ENCODE results near the gene FAM210B. TPM values are rescaled to one million over a fixed set of nuclear protein-coding genes. Genes with fewer than 3 reads are reported as not detected.

The FAM210B gene
- total and polyA plus RNA-seq, 9 of the 15 experiments (the other 6 are each of a cell fraction or from before 2014, with no cell fraction given), result 12.1 to 87.3 (median 47.6) TPM

- TF ChIP-seq PURB (CRISPR knock-in tag; IDR thresholded peaks at IDR 0.05; ENCODE audit: low read depth) (no peak), ESRRA (IDR thresholded peaks at IDR 0.05; ENCODE audit: borderline replicate concordance, low read depth) (peak; percentile 56; the same call in 1 of the 2 replicates), TEAD4 (IDR thresholded peaks at IDR 0.05; ENCODE audit: low read length) (peak; percentile 98), TEAD4 (CRISPR knock-in tag; IDR thresholded peaks at IDR 0.05; ENCODE audit: borderline replicate concordance) (no peak), MCM7 (IDR thresholded peaks at IDR 0.05) (no peak), XRCC4 (IDR thresholded peaks at IDR 0.05; ENCODE audit: extremely low read depth, insufficient read depth, insufficient read length) (no peak), ZNF174 (CRISPR knock-in tag; IDR thresholded peaks at IDR 0.05) (no peak), THAP7 (CRISPR knock-in tag; IDR thresholded peaks at IDR 0.05) (no peak), USF2 (CRISPR knock-in tag; IDR thresholded peaks at IDR 0.05) (peak; percentile 85), IRF2 (CRISPR knock-in tag; IDR thresholded peaks at IDR 0.05) (no peak), MBD2 (IDR thresholded peaks at IDR 0.05; ENCODE audit: borderline replicate concordance, low read depth) (peak; percentile 79; the same call in 1 of the 2 replicates), CHD1 (IDR thresholded peaks at IDR 0.05; ENCODE audit: low read length) (no peak), ZNF77 (CRISPR knock-in tag; IDR thresholded peaks at IDR 0.05) (no peak), ZFP1 (CRISPR knock-in tag; IDR thresholded peaks at IDR 0.05) (no peak), TCF7 (IDR thresholded peaks at IDR 0.05; ENCODE audit: borderline replicate concordance) (peak; percentile 72; the same call in 1 of the 2 replicates)
- TF ChIP-seq, protein P1, sequence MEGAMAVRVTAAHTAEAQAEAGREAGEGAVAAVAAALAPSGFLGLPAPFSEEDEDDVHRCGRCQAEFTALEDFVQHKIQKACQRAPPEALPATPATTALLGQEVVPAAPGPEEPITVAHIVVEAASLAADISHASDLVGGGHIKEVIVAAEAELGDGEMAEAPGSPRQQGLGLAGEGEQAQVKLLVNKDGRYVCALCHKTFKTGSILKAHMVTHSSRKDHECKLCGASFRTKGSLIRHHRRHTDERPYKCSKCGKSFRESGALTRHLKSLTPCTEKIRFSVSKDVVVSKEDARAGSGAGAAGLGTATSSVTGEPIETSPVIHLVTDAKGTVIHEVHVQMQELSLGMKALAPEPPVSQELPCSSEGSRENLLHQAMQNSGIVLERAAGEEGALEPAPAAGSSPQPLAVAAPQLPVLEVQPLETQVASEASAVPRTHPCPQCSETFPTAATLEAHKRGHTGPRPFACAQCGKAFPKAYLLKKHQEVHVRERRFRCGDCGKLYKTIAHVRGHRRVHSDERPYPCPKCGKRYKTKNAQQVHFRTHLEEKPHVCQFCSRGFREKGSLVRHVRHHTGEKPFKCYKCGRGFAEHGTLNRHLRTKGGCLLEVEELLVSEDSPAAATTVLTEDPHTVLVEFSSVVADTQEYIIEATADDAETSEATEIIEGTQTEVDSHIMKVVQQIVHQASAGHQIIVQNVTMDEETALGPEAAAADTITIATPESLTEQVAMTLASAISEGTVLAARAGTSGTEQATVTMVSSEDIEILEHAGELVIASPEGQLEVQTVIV (CRISPR knock-in tag; IDR thresholded peaks at IDR 0.05; ENCODE audit: borderline replicate concordance), result no peak
- TF ChIP-seq, protein P2, sequence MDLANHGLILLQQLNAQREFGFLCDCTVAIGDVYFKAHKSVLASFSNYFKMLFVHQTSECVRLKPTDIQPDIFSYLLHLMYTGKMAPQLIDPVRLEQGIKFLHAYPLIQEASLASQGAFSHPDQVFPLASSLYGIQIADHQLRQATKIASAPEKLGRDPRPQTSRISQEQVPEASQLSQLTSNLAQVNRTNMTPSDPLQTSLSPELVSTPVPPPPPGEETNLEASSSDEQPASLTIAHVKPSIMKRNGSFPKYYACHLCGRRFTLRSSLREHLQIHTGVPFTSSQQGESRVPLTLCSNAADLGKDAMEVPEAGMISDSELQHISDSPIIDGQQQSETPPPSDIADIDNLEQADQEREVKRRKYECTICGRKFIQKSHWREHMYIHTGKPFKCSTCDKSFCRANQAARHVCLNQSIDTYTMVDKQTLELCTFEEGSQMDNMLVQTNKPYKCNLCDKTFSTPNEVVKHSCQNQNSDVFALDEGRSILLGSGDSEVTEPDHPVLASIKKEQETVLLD (IDR thresholded peaks at IDR 0.05), result peak; percentile 73; the same call in 1 of the 2 replicates
- TF ChIP-seq, protein P3, sequence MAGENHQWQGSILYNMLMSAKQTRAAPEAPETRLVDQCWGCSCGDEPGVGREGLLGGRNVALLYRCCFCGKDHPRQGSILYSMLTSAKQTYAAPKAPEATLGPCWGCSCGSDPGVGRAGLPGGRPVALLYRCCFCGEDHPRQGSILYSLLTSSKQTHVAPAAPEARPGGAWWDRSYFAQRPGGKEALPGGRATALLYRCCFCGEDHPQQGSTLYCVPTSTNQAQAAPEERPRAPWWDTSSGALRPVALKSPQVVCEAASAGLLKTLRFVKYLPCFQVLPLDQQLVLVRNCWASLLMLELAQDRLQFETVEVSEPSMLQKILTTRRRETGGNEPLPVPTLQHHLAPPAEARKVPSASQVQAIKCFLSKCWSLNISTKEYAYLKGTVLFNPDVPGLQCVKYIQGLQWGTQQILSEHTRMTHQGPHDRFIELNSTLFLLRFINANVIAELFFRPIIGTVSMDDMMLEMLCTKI (IDR thresholded peaks at IDR 0.05; ENCODE audit: partially characterized antibody), result no peak
- TF ChIP-seq, protein P4, sequence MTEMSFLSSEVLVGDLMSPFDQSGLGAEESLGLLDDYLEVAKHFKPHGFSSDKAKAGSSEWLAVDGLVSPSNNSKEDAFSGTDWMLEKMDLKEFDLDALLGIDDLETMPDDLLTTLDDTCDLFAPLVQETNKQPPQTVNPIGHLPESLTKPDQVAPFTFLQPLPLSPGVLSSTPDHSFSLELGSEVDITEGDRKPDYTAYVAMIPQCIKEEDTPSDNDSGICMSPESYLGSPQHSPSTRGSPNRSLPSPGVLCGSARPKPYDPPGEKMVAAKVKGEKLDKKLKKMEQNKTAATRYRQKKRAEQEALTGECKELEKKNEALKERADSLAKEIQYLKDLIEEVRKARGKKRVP (CRISPR knock-in tag; IDR thresholded peaks at IDR 0.05), result no peak; the same call in none of the 2 replicates
- TF ChIP-seq, protein P5, sequence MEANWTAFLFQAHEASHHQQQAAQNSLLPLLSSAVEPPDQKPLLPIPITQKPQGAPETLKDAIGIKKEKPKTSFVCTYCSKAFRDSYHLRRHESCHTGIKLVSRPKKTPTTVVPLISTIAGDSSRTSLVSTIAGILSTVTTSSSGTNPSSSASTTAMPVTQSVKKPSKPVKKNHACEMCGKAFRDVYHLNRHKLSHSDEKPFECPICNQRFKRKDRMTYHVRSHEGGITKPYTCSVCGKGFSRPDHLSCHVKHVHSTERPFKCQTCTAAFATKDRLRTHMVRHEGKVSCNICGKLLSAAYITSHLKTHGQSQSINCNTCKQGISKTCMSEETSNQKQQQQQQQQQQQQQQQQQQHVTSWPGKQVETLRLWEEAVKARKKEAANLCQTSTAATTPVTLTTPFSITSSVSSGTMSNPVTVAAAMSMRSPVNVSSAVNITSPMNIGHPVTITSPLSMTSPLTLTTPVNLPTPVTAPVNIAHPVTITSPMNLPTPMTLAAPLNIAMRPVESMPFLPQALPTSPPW (CRISPR knock-in tag; IDR thresholded peaks at IDR 0.05), result peak; percentile 96
Observed at GRCh38 chr20:56362833-56363413, 4.1 kb downstream of the FAM210B start (continued).
